DND-41 (cell line): ENCODE results near the gene TMEM39A.

ENCODE experiments used
- ATAC-seq: fragments of 200-7000 bp; cut with Tn5 transposase; 3 replicates; pipeline ENCODE4 v1.9.1; 2021; ENCODE audit warnings: low read depth; ENCODE audit not compliant: insufficient read depth
- DNase-seq: peaks from one replicate; pipeline ENCODE4 v3.0.0-alpha.2; 2020
- H2AFZ ChIP-seq: 2 replicates; pipeline ENCODE4 v1.6.0; 2012; ENCODE audit warnings: low read depth, low read length
- H3K27ac ChIP-seq: 2 replicates; pipeline ENCODE4 v1.5.1; 2012; ENCODE audit warnings: low read length, inconsistent platforms
- H3K27me3 ChIP-seq: fragments of 200-600 bp; sonication (generic); 2 replicates; pipeline ENCODE4 v1.6.0; 2012; ENCODE audit warnings: low read length, mild to moderate bottlenecking, inconsistent platforms; ENCODE audit not compliant: insufficient read depth, poor library complexity
- H3K36me3 ChIP-seq: 2 replicates; pipeline ENCODE4 v1.5.1; 2012; ENCODE audit warnings: low read length, inconsistent platforms; ENCODE audit not compliant: insufficient read depth
- H3K4me1 ChIP-seq: 2 replicates; pipeline ENCODE4 v1.5.1; 2012; ENCODE audit warnings: mild to moderate bottlenecking, low read length; ENCODE audit not compliant: insufficient read depth
- H3K4me2 ChIP-seq: 2 replicates; pipeline ENCODE4 v1.6.0; 2012; ENCODE audit warnings: mild to moderate bottlenecking, moderate library complexity, low read length, inconsistent platforms; ENCODE audit not compliant: insufficient read depth
- H3K4me3 ChIP-seq, 2 experiments: fragments of 200-600 bp in 1 of 2; shearing (Covaris generic) in 1 of 2; 2 replicates each; pipeline ENCODE4 v1.5.1; 2012 to 2016; ENCODE audit warnings: inconsistent platforms in 2 of 2, low read length in 2 of 2, mild to moderate bottlenecking in 2 of 2, low read depth in 1 of 2, moderate library complexity in 1 of 2
- H3K79me2 ChIP-seq: 2 replicates; pipeline ENCODE4 v1.6.0; 2012; ENCODE audit warnings: low read length, inconsistent platforms; ENCODE audit not compliant: insufficient read depth
- H3K9ac ChIP-seq: 2 replicates; pipeline ENCODE4 v1.6.0; 2012; ENCODE audit warnings: low read depth, mild to moderate bottlenecking, inconsistent platforms, low read length, moderate library complexity
- H3K9me3 ChIP-seq: 2 replicates; pipeline ENCODE4 v1.5.1; 2012; ENCODE audit warnings: low read length, moderate library complexity, mild to moderate bottlenecking, inconsistent platforms; ENCODE audit not compliant: insufficient read depth, severe bottlenecking
- H4K20me1 ChIP-seq: 2 replicates; pipeline ENCODE4 v1.6.0; 2012; ENCODE audit warnings: low read length; ENCODE audit not compliant: insufficient read depth
- EZH2 ChIP-seq: IDR thresholded peaks from 3 replicates; pipeline ENCODE4 v1.6.1; 2012; ENCODE audit warnings: borderline replicate concordance, low read depth, mild to moderate bottlenecking, moderate library complexity, low read length, inconsistent platforms; ENCODE audit not compliant: severe bottlenecking
- TF ChIP-seq, protein P1 (sequence below): IDR thresholded peaks from 2 replicates; pipeline ENCODE4 v1.5.1; 2012; ENCODE audit warnings: borderline replicate concordance, low read length, moderate library complexity, mild to moderate bottlenecking; ENCODE audit not compliant: poor library complexity, severe bottlenecking; ENCODE audit errors: extremely low read depth

Gene TMEM39A

DNA sequence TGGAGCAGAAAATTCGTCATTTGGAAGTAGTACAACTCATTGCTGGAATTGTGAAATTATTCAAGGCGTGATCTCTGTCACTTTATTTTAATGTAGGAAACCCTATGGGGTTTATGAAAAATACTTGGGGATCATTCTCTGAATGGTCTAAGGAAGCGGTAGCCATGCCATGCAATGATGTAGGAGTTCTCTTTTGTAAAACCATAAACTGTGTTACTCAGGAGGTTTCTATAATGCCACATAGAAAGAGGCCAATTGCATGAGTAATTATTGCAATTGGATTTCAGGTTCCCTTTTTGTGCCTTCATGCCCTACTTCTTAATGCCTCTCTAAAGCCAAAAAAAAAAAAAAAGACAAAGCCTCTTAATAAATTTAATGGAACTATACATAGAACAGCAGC, 29.4 kb upstream of the TMEM39A start:
- H3K9me3 ChIP-seq: no peaks in the 10 kb centered on the region
- no peak overlapping the region for H2AFZ ChIP-seq
- no peak for ATAC-seq
- H3K9ac ChIP-seq: no peak overlapping the region
- H3K4me3 ChIP-seq: no peak overlapping the region
- TF ChIP-seq EZH2: no peak
- TF ChIP-seq, protein P1, sequence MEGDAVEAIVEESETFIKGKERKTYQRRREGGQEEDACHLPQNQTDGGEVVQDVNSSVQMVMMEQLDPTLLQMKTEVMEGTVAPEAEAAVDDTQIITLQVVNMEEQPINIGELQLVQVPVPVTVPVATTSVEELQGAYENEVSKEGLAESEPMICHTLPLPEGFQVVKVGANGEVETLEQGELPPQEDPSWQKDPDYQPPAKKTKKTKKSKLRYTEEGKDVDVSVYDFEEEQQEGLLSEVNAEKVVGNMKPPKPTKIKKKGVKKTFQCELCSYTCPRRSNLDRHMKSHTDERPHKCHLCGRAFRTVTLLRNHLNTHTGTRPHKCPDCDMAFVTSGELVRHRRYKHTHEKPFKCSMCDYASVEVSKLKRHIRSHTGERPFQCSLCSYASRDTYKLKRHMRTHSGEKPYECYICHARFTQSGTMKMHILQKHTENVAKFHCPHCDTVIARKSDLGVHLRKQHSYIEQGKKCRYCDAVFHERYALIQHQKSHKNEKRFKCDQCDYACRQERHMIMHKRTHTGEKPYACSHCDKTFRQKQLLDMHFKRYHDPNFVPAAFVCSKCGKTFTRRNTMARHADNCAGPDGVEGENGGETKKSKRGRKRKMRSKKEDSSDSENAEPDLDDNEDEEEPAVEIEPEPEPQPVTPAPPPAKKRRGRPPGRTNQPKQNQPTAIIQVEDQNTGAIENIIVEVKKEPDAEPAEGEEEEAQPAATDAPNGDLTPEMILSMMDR: no peak
- H3K4me2 ChIP-seq: no peak overlapping the region
- no peak for DNase-seq
- H3K27ac ChIP-seq: no peak overlapping the region
- H3K27me3 ChIP-seq: no peaks in the 10 kb centered on the region
- peaks cover 37% of the 10 kb centered on the region for H3K36me3 ChIP-seq
- H3K4me1 ChIP-seq: peaks cover 13% of the 10 kb centered on the region
- no peaks in the 10 kb centered on the region for H4K20me1 ChIP-seq
- peaks cover 6% of the 10 kb centered on the region for H3K79me2 ChIP-seq

DNA sequence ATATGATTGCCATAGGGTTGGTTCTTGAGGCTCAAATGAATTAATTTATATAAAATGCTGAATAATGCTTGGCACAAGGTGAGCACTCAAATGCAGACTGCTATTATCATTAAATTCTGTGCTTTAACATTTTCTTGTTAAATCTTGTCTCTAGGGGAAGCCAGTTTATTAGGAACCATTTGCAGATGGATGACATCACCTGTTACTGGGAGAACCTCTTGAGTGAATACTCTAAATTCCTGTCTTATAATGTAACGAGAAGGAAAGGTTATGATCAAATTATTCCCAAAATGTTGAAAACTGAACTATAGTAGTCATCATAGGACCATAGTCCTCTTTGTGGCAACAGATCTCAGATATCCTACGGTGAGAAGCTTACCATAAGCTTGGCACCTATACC, 28.7 kb upstream of the TMEM39A start:
- TF ChIP-seq, protein P1: no peak
- TF ChIP-seq EZH2: no peak
- peaks cover 6% of the 10 kb centered on the region for H3K4me1 ChIP-seq
- ATAC-seq (no peak), DNase-seq (no peak)
- no peak overlapping the region for H3K4me3 ChIP-seq
- no peak overlapping the region for H3K4me2 ChIP-seq
- no peak overlapping the region for H2AFZ ChIP-seq
- peaks cover 39% of the 10 kb centered on the region for H3K36me3 ChIP-seq
- H3K79me2 ChIP-seq: no peaks in the 10 kb centered on the region
- H3K27me3 ChIP-seq: no peaks in the 10 kb centered on the region
- no peaks in the 10 kb centered on the region for H3K9me3 ChIP-seq
- no peak overlapping the region for H3K9ac ChIP-seq
- H4K20me1 ChIP-seq: no peaks in the 10 kb centered on the region
- no peak overlapping the region for H3K27ac ChIP-seq

DNA sequence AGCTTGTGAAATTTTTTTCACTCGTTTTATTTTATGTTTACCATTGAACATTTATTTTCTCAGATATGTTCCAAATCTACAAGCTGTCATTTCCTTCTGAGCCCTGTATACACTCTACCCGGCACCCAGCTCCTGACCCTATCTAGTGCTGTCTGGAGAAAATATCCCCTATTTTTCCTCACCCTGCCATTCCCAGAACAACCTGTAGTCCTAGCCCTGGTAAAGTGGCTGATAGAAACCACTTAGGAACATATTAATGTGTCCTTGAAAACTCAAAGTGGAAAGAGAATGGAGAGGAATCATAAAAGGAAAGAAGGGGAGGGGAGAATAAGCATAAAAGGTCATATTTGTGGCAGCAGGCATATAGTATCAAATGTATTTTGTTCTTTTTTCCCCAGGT, 26.7 kb upstream of the TMEM39A start:
- no peak overlapping the region for H3K4me3 ChIP-seq
- TF ChIP-seq EZH2: no peak
- TF ChIP-seq, protein P1: no peak
- no peaks in the 10 kb centered on the region for H3K79me2 ChIP-seq
- H2AFZ ChIP-seq: no peak overlapping the region
- no peaks in the 10 kb centered on the region for H3K9me3 ChIP-seq
- H3K27ac ChIP-seq: no peak overlapping the region
- H3K4me2 ChIP-seq: no peak overlapping the region
- ATAC-seq: no peak; the same call in 2 of the 3 replicates
- DNase-seq: no peak
- H3K36me3 ChIP-seq: peaks cover 59% of the 10 kb centered on the region
- no peaks in the 10 kb centered on the region for H3K27me3 ChIP-seq
- no peaks in the 10 kb centered on the region for H3K4me1 ChIP-seq
- no peak overlapping the region for H3K9ac ChIP-seq
- H4K20me1 ChIP-seq: no peaks in the 10 kb centered on the region

DNA sequence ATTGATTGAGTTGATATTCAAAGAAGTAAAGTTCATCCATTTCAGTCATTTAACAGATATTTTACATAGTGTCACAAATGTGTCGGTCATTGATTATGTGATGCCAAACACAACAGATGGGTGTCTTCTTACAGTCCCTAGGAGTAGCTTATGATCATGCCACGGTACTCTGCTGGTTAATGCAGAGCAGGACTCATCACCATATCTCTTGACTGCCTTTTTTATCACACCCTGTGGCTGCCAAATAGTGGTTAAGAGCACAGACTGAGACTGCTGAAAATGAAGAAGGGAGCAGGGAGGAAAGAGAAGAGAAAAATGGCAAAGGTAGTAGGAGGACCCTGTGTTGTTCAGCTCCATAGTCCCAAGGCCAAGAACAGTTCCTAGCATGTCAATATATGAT, 22.1 kb upstream of the TMEM39A start:
- ATAC-seq (no peak), DNase-seq (no peak)
- Histone ChIP-seq H3K9me3 (no peaks in the 10 kb centered on the region), H3K4me2 (no peak overlapping the region), H2AFZ (no peak overlapping the region), H3K9ac (no peak overlapping the region), H3K27me3 (no peaks in the 10 kb centered on the region), H3K4me1 (no peaks in the 10 kb centered on the region), H3K4me3 (no peak overlapping the region), H3K27ac (no peak overlapping the region), H3K79me2 (no peaks in the 10 kb centered on the region), H4K20me1 (no peaks in the 10 kb centered on the region), H3K36me3 (peaks cover 59% of the 10 kb centered on the region)
- no peak for TF ChIP-seq EZH2
- TF ChIP-seq, protein P1: no peak
